ENCODE measurements around the gene OLFML3.

GRCh38 chr1:114009393-114009792 lies 30.1 kb downstream of the OLFML3 start:
- TF ChIP-seq CTCF (conservative IDR thresholded peaks at IDR 0.05; ENCODE audit: low read depth, low read length): no peak
- TF ChIP-seq EZH2 (IDR thresholded peaks at IDR 0.05; ENCODE audit: borderline replicate concordance, low read depth, low read length, poor library complexity, severe bottlenecking): no peak
